ENCODE data around the gene SPESP1.

The SPESP1 gene

DNA sequence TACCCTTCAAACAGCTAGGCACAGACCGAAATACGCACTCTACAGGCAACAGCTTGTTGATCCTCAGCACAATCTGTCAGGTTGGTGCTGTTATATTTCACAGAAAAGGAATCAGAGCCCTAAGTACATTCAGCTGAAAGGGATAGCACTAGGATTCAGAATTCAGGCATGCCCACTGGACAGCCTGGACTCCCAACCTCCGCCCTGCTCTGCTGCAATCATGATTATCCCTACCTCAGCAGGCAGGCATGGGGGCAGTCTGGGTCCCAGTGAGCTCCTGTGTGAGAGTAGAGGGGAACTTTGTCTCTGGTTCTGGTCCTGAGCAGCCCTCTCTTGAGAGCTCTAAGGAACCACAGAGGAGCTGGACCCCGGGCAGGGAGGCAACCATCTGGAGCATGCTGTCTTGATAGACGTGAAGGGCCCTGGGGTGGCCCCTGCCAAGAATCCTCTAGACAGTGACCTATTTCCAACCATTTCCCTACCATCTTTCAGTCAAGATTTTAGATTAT is 60.7 kb downstream of the SPESP1 start:
- H3K4me3 ChIP-seq (ENCODE audit: low read length): no peak overlapping the region
- peaks cover 7% of the 10 kb centered on the region; the same call in 1 of the 2 replicates for H3K4me1 ChIP-seq (ENCODE audit: control insufficient read depth, insufficient read depth, low read length)
- WGBS (ENCODE audit: insufficient coverage, insufficient read length): no CpG with 5 or more reads among the region's 5 CpGs
- DNase-seq (ENCODE audit: low read depth, low spot score): no peak
- no peaks in the 10 kb centered on the region for H3K27me3 ChIP-seq (ENCODE audit: control insufficient read depth, insufficient read depth, low read length)
- H3K27ac ChIP-seq (ENCODE audit: low read length): no peak overlapping the region
- H3K36me3 ChIP-seq (ENCODE audit: control insufficient read depth, insufficient read depth, low read length): no peaks in the 10 kb centered on the region
- H3K9me3 ChIP-seq (ENCODE audit: control insufficient read depth, insufficient read depth, low read length): no peaks in the 10 kb centered on the region

DNA sequence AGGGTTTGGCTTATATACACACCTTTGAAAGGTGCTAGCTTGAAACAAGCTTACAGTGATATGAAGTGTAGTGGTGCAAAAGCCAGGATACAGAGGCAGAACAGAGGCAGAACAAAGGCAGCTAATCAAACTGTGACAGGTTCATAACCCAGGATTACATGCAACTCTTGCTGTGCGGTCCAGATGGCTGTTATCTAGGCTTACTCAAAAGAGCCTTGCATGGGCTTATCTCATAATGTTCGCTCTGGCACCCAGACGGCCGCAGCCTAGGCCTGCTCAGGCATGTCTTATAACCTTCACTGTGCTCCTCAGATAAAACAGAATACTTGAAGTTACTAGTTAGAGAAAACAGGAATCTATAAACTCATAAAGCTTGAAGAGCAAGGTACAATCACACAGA is 61.4 kb downstream of the SPESP1 start:
- Histone ChIP-seq H3K4me1 (ENCODE audit: control insufficient read depth, insufficient read depth, low read length) (peaks cover 7% of the 10 kb centered on the region; the same call in 1 of the 2 replicates), H3K27me3 (ENCODE audit: control insufficient read depth, insufficient read depth, low read length) (no peaks in the 10 kb centered on the region), H3K36me3 (ENCODE audit: control insufficient read depth, insufficient read depth, low read length) (no peaks in the 10 kb centered on the region), H3K4me3 (ENCODE audit: low read length) (no peak overlapping the region), H3K27ac (ENCODE audit: low read length) (no peak overlapping the region), H3K9me3 (ENCODE audit: control insufficient read depth, insufficient read depth, low read length) (no peaks in the 10 kb centered on the region)
- WGBS (ENCODE audit: insufficient coverage, insufficient read length): no CpG with 5 or more reads among the region's 4 CpGs
- no peak for DNase-seq (ENCODE audit: low read depth, low spot score)

- no CpG with 5 or more reads among the region's 6 CpGs for WGBS (ENCODE audit: insufficient coverage, insufficient read length)
These were observed 62.4 kb downstream of the SPESP1 start for GRCh38 chr15:68992696-68993095.

GRCh38 chr15:68993276-68993675 is 63.0 kb downstream of the SPESP1 start:
- H3K27ac ChIP-seq (ENCODE audit: low read length): no peak overlapping the region
- no peaks in the 10 kb centered on the region for H3K9me3 ChIP-seq (ENCODE audit: control insufficient read depth, insufficient read depth, low read length)
- WGBS (ENCODE audit: insufficient coverage, insufficient read length): no CpG with 5 or more reads among the region's 6 CpGs
- no peak for DNase-seq (ENCODE audit: low read depth, low spot score)
- H3K4me3 ChIP-seq (ENCODE audit: low read length): no peak overlapping the region
- peaks cover 7% of the 10 kb centered on the region; the same call in 1 of the 2 replicates for H3K4me1 ChIP-seq (ENCODE audit: control insufficient read depth, insufficient read depth, low read length)
- H3K27me3 ChIP-seq (ENCODE audit: control insufficient read depth, insufficient read depth, low read length): no peaks in the 10 kb centered on the region
- H3K36me3 ChIP-seq (ENCODE audit: control insufficient read depth, insufficient read depth, low read length): no peaks in the 10 kb centered on the region

More at GRCh38 chr15:68992696-68993095, 62.4 kb downstream of the SPESP1 start:
- peaks cover 7% of the 10 kb centered on the region; the same call in 1 of the 2 replicates for H3K4me1 ChIP-seq (ENCODE audit: control insufficient read depth, insufficient read depth, low read length)
- H3K36me3 ChIP-seq (ENCODE audit: control insufficient read depth, insufficient read depth, low read length): no peaks in the 10 kb centered on the region
- no peaks in the 10 kb centered on the region for H3K9me3 ChIP-seq (ENCODE audit: control insufficient read depth, insufficient read depth, low read length)
- H3K27me3 ChIP-seq (ENCODE audit: control insufficient read depth, insufficient read depth, low read length): no peaks in the 10 kb centered on the region
- no peak overlapping the region for H3K27ac ChIP-seq (ENCODE audit: low read length)
- no peak overlapping the region for H3K4me3 ChIP-seq (ENCODE audit: low read length)
- DNase-seq (ENCODE audit: low read depth, low spot score): no peak

DNA sequence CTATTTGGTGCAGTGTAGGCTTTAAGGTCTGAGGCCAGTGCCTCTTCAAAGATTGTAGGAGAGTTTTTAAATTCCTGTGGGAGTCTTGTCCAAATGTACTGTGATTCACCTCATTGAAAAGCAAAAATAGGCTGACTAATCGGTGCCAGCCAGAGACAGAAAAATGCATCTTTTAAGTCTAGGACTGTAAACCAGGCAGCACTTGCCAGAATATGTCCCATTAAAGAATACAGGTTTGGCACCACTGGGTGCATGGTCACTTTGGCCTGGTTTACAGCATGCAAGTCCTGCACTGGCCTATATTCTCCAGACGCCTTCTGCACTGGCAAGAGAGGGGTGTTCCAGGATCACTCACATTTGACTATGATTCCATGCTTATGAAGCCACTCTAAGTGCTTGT is 63.8 kb downstream of the SPESP1 start:
- H3K36me3 ChIP-seq (ENCODE audit: control insufficient read depth, insufficient read depth, low read length): no peaks in the 10 kb centered on the region
- DNase-seq (ENCODE audit: low read depth, low spot score): no peak
- no peaks in the 10 kb centered on the region for H3K9me3 ChIP-seq (ENCODE audit: control insufficient read depth, insufficient read depth, low read length)
- no peaks in the 10 kb centered on the region for H3K27me3 ChIP-seq (ENCODE audit: control insufficient read depth, insufficient read depth, low read length)
- H3K27ac ChIP-seq (ENCODE audit: low read length): no peak overlapping the region
- peaks cover 8% of the 10 kb centered on the region; the same call in 1 of the 2 replicates for H3K4me1 ChIP-seq (ENCODE audit: control insufficient read depth, insufficient read depth, low read length)
- H3K4me3 ChIP-seq (ENCODE audit: low read length): no peak overlapping the region
- WGBS (ENCODE audit: insufficient coverage, insufficient read length): no CpG with 5 or more reads among the region's 2 CpGs

DNA sequence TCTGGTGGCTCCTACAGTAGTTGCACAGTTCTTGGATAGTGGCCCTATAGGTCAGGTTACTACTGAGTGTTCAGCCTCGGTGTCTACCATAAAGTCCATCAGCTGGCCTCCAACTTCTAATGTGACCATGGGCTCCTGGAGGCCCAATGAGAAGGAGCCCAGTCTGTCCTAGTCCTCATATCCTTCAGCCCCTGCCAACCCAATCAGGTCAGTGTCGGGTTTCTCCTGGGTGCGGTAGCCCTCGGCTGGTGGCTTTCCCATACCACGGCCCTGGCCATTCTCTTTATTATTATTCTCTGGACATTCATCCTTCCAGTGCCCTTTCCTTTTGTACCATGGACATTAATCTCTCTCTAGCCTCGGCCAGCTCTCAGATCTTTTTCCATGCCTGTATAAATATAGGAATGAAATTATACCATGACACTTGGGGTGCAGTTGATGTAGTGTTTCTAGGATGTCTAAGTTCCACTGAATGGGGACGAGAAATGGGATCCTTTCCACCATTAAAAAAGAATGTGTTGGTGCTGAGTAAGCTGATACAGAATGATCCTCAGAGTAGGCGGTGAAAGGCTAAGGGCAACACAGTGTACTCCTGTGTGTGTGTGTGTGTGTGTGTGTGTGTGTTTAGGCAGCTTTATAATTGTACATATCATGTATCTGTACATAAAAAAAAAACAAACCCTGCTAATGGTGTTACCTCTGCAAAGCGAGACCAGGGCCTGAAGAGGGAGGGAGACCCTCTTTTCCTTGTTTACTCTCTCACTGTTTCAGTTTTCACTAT is 64.8 kb downstream of the SPESP1 start:
- Histone ChIP-seq H3K27me3 (ENCODE audit: control insufficient read depth, insufficient read depth, low read length) (no peaks in the 10 kb centered on the region), H3K9me3 (ENCODE audit: control insufficient read depth, insufficient read depth, low read length) (no peaks in the 10 kb centered on the region), H3K27ac (ENCODE audit: low read length) (no peak overlapping the region), H3K36me3 (ENCODE audit: control insufficient read depth, insufficient read depth, low read length) (no peaks in the 10 kb centered on the region), H3K4me3 (ENCODE audit: low read length) (no peak overlapping the region), H3K4me1 (ENCODE audit: control insufficient read depth, insufficient read depth, low read length) (peaks cover 8% of the 10 kb centered on the region)
- WGBS (ENCODE audit: insufficient coverage, insufficient read length): no CpG with 5 or more reads among the region's 9 CpGs
- DNase-seq (ENCODE audit: low read depth, low spot score): no peak
